Fibroblast of villous mesenchyme (primary cell): Measurements from ENCODE around the gene ZRANB3. TPM values are rescaled to one million over a fixed set of nuclear protein-coding genes. Genes with fewer than 3 reads are reported as not detected.
A peak's percentile ranks its signal among the peaks of the same experiment; 100 is the strongest.
"Not testable (repeated sequence)": the region's sequence is repeated elsewhere in the genome, so short reads cannot be mapped to it uniquely, and the experiment has no call there.

Experiments used
- DNase-seq: peaks from one replicate; pipeline ENCODE4 v3.0.0-alpha.2; 2010; ENCODE audit warnings: low read depth
- H3K4me3 ChIP-seq: 2 replicates; pipeline ENCODE4 v1.5.1; 2011; ENCODE audit warnings: low read depth, mild to moderate bottlenecking, low read length
- CTCF ChIP-seq: IDR thresholded peaks from 2 replicates; pipeline ENCODE4 v1.5.1; 2012; ENCODE audit warnings: low read depth, mild to moderate bottlenecking, low read length; ENCODE audit not compliant: insufficient read depth
- total RNA-seq: library from RNA; depleted of rRNA; stranded (reverse); fragments of >200 nt; gene quantifications from 2 replicates; pipeline ENCODE4 v1.2.3, GENCODE V29; 2012

ZRANB3 gene
- total RNA-seq, 1 donor = 9.1 TPM

GRCh38 chr2:135119582-135119981 lies 411.4 kb downstream of the ZRANB3 start:
- no peak for DNase-seq
- H3K4me3 ChIP-seq = no peak overlapping the region
- TF ChIP-seq CTCF = no peak

DNA sequence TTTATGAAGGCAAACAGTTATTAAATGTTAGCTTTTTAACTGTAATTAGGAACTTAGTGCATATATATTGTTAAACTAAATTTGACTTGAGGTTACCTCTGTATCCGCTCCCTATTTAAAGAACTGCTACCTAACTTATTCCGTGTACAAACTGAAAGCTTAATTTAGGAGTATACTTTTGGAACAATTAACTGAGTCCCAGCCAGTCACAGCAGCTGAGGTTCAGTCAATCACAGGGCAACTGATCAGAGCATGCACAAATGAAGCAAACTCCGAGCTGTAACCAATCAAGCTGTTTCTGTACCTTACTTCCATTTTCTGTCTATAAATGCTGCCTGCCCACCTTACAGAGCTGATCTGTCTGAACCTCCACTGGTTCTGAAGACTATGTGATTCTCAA lies 417.7 kb downstream of the ZRANB3 start:
- TF ChIP-seq CTCF = no peak
- DNase-seq = no peak
- H3K4me3 ChIP-seq = no peak overlapping the region

DNA sequence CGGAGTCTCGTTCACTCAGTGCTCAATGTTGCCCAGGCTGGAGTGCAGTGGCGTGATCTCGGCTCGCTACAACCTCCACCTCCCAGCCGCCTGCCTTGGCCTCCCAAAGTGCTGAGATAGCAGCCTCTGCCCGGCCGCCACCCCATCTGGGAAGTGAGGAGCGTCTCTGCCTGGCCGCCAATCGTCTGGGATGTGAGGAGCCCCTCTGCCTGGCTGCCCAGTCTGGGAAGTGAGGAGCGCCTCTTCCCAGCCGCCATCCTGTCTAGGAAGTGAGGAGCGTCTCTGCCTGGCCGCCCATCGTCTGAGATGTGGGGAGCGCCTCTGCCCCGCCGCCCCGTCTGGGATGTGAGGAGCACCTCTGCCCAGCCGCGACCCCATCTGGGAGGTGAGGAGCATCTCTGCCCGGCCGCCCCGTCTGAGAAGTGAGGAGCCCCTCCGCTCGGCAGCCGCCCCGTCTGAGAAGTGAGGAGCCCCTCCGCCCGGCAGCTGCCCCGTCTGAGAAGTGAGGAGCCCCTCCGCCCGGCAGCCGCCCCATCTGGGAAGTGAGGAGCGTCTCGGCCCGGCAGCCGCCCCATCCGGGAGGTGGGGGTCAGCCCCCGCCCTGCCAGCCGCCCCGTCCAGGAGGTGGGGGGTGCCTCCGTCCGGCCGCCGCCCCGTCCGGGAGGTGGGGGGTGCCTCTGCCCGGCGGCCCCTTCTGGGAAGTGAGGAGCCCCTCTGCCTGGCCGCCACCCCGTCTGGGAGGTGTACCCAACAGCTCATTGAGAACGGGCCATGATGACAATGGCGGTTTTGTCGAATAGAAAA lies 425.3 kb downstream of the ZRANB3 start:
- H3K4me3 ChIP-seq, DNase-seq: not testable (repeated sequence)

DNA sequence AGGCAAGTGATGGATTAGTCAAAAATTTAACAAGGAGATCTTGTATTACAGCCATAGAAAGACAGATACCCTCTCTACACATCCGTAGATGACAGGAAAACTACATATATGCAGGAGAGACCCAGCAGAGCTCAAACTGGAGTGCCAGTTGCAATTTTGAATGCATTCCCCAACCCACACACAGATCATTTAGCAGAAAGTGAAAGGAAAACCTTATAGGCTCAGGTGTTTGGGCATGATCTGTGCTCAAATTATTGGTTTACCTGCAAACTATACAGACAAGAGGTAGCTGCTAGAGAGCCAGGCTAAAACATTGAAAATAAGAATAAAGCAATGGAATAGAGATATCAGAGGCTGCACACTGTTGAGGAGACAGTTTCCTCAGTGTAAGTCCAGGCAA lies 427.2 kb downstream of the ZRANB3 start:
- DNase-seq = no peak
- H3K4me3 ChIP-seq = no peak overlapping the region
- no peak for TF ChIP-seq CTCF

DNA sequence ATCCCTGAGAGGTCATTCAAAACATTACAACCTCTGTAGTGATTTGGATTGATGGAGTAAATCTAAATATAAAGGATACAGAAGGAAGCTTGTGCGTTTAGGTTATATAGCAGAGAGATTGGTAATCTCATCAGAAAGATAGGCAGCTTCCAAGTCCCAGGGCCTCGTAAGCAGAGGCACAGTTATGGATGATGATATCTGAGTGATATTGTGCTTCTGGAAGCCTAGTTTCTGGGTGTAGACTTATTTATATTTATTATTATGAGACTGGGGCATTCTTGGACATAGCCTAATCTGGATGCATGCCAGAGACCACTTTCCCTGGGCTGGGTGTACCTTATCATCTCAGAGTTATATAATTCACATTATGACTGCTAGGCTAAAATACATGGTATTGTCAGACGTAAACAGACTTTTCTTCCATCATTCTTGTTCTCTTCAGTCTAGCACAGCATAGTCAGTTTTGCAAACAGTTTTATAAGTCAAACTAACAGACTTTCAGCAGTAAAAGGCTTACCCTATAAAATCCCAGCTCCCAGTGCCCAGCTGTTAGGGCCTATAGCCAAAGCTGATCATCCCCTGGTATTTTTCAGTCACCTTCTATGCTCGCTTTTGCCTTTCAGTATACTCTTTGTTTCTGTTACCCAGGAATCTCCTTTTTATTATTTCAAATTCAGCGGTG lies 431.1 kb downstream of the ZRANB3 start:
- peak; percentile 54 for DNase-seq
- no peak for TF ChIP-seq CTCF
- H3K4me3 ChIP-seq = no peak overlapping the region

DNA sequence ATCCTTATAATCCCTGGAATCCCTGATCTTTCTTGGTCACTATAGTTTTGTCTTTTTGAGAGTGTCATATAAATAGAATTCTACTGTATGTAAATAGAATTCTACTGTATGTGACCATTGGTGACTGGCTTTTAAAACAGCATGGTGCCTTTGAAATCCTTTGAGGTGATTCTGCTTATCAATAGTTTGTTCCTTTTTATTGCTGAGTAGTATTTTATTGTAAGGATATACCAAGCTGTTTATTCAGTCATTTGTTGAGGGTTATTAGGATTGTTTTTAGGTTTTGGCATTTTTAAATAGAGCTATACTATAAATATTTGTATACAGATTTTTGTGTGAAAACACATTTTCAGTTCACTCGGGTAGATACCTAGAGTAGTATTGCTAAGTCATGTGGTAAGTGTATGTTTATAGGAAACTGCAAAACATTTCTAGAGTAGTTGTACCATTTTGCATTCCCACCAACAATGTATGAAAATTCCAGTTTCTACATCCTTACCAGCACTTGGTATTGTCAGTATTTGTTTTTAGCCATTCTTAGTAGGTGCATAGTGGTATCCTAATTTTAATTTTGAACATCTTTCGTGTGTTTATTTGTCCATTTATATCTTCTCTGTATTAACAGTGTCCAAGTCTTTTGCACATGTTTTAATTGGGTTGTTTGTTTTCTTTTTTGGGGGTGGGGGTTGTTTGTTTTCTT lies 433.3 kb downstream of the ZRANB3 start:
- no peak overlapping the region for H3K4me3 ChIP-seq
- DNase-seq = no peak
- TF ChIP-seq CTCF = no peak

DNA sequence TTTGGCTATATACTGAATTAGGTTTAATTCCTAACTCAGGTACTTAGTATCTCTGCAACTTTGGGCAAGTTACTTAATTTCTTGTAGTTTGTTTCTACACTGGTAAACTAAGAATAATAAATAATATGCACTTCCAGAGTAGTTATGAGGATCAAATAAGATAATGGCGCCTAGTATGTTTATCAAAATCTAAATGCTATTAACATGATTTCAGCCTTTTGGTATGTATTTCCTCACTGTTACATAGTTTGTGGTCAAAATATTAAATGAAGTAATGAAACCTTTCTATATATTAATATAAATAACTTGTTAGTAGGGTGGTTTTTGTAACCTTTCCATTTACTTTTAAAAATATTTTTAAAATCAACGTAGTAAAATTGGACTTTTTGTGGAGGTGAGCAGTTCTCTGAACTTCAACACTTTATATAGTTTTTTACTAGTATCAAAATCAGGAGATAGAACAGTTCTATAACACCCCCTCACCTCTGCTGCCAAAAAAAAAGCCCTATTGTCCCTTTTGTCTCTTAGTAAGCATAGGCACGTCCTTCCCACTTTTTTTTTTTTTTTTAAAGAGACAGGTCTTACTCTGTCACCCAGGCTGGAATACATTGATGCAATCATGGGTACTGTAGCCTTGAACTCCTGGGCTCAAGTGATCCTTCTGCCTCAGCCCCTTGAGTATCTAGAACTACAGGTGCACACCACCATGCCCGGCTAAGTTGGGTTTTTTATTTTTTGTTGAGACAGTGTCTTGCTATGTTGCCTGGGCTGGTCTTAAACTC lies 434.2 kb downstream of the ZRANB3 start:
- DNase-seq = peak; percentile 23
- H3K4me3 ChIP-seq = no peak overlapping the region
- TF ChIP-seq CTCF = no peak
